Caco-2 (cell line): ENCODE results near the gene RANBP3. TPM values are rescaled to one million over a fixed set of nuclear protein-coding genes. Genes with fewer than 3 reads are reported as not detected.

ENCODE experiments used
- BruUV-seq: library from RNA; stranded (reverse); fragments of 400-500 nt; replicated peaks from 2 replicates; lab custom pipeline; 2021; lab: Mats Ljungman, UMichigan
- CTCF ChIA-PET: fragments of 300-600 bp; sonication (Branson Sonifier 250); formaldehyde crosslinking; loops from one replicate; lab custom pipeline; 2022; ENCODE audit warnings: antibody characterized with exemption; lab: Charles Lee
- POLR2A ChIA-PET: fragments of 300-600 bp; sonication (Branson Sonifier 250); formaldehyde crosslinking; loops from one replicate; lab custom pipeline; 2022; ENCODE audit warnings: antibody characterized with exemption; lab: Charles Lee
- DNase-seq, 2 experiments: peaks; one replicate each; pipeline versions ENCODE4 v3.0.0 to v3.0.0-alpha.2; 2020 to 2022
- H3K27me3 ChIP-seq: replicated peaks from 2 replicates; pipeline ENCODE4 v1.6.0; 2011; ENCODE audit warnings: low read length; ENCODE audit not compliant: control insufficient read depth, insufficient read depth
- H3K36me3 ChIP-seq: 2 replicates; pipeline ENCODE4 v1.5.1; 2011; ENCODE audit warnings: low read length; ENCODE audit not compliant: control insufficient read depth, insufficient read depth
- H3K4me1 ChIP-seq: fragments of 250-450 bp; sonication (Bioruptor Pico); 2 replicates; pipeline ENCODE4 v1.5.1; 2020; ENCODE audit warnings: mild to moderate bottlenecking
- H3K4me3 ChIP-seq: 2 replicates; pipeline ENCODE4 v1.5.1; 2011; ENCODE audit warnings: low read depth, mild to moderate bottlenecking, control low read depth, low read length
- H3K9me3 ChIP-seq: fragments of 250-450 bp; sonication (Bioruptor Pico); 2 replicates; pipeline ENCODE4 v1.5.1; 2020; ENCODE audit warnings: mild to moderate bottlenecking, moderate library complexity
- H3K27ac Mint-ChIP-seq: one replicate; pipeline ENCODE4 v1.8.0; 2022; ENCODE audit warnings: mixed read lengths; ENCODE audit not compliant: unreplicated experiment
- H3K27me3 Mint-ChIP-seq: one replicate; pipeline ENCODE4 v1.8.0; 2022; ENCODE audit warnings: mixed read lengths; ENCODE audit not compliant: insufficient read depth, unreplicated experiment
- H3K36me3 Mint-ChIP-seq: one replicate; pipeline ENCODE4 v1.8.0; 2022; ENCODE audit warnings: mild to moderate bottlenecking, mixed read lengths; ENCODE audit not compliant: insufficient read depth, unreplicated experiment
- H3K4me1 Mint-ChIP-seq: one replicate; pipeline ENCODE4 v1.8.0; 2022; ENCODE audit warnings: low read depth, mixed read lengths; ENCODE audit not compliant: unreplicated experiment
- H3K4me3 Mint-ChIP-seq: one replicate; pipeline ENCODE4 v1.8.0; 2022; ENCODE audit warnings: mild to moderate bottlenecking, moderate library complexity, mixed read lengths; ENCODE audit not compliant: unreplicated experiment
- H3K9me3 Mint-ChIP-seq: one replicate; pipeline ENCODE4 v1.8.0; 2022; ENCODE audit warnings: mixed read lengths; ENCODE audit not compliant: unreplicated experiment
- CTCF ChIP-seq, 2 experiments: fragments of 200-600 bp in 1 of 2; IDR thresholded peaks; 1 replicate in 1 of 2; 2 replicates in 1 of 2; pipeline versions ENCODE4 v1.5.1 to v1.8.0; 2011 to 2022; ENCODE audit warnings: antibody characterized with exemption in 1 of 2, control low read depth in 1 of 2, inconsistent platforms in 1 of 2, low read depth in 1 of 2, low read length in 1 of 2, mild to moderate bottlenecking in 1 of 2, moderate library complexity in 1 of 2; ENCODE audit not compliant: insufficient read depth in 1 of 2, severe bottlenecking in 1 of 2, unreplicated experiment in 1 of 2
- intact Hi-C: fragments of 100-400 bp; cut with micrococcal nuclease; formaldehyde crosslinking; loops from one replicate; pipeline ENCODE4 v1.10.0; 2022; ENCODE audit not compliant: unreplicated experiment
- total RNA-seq: library from RNA; stranded (reverse); gene quantifications from 2 replicates; pipeline ENCODE4 v1.2.3, GENCODE V29; 2022

The RANBP3 gene
- total RNA-seq, 1 experiment from 2014 or later = 90.4 TPM

GRCh38 chr19:5873617-5874199 is 104.2 kb downstream of the RANBP3 start:
- ChIA-PET POLR2A (no interaction called here), CTCF (no interaction called here)
- BruUV-seq = no TSS peak
- peaks cover 7% of the 10 kb centered on the region for H3K36me3 Mint-ChIP-seq
- no peaks in the 10 kb centered on the region for H3K9me3 Mint-ChIP-seq
- H3K4me1 Mint-ChIP-seq = peaks cover 6% of the 10 kb centered on the region
- no peak for TF ChIP-seq CTCF (IDR thresholded peaks at IDR 0.05; ENCODE audit: insufficient read depth in 1 of 2, low read depth in 1 of 2, low read length in 1 of 2, severe bottlenecking in 1 of 2, unreplicated experiment in 1 of 2)
- no peaks in the 10 kb centered on the region for H3K27me3 Mint-ChIP-seq
- H3K27ac Mint-ChIP-seq = no peak overlapping the region
- Histone ChIP-seq H3K36me3 (no peaks in the 10 kb centered on the region), H3K27me3 (no peaks in the 10 kb centered on the region), H3K4me1 (peaks cover 29% of the 10 kb centered on the region), H3K4me3 (no peak overlapping the region), H3K9me3 (no peaks in the 10 kb centered on the region)
- DNase-seq = no peak
- intact Hi-C loops = no loop called here
- no peak overlapping the region for H3K4me3 Mint-ChIP-seq

GRCh38 chr19:5870986-5871394 is 107.0 kb downstream of the RANBP3 start:
- Histone ChIP-seq H3K27me3 (no peaks in the 10 kb centered on the region), H3K9me3 (no peaks in the 10 kb centered on the region), H3K4me3 (no peak overlapping the region), H3K36me3 (no peaks in the 10 kb centered on the region), H3K4me1 (peaks cover 21% of the 10 kb centered on the region)
- ChIA-PET POLR2A (no interaction called here), CTCF (no interaction called here)
- Mint-ChIP-seq H3K27me3 (no peaks in the 10 kb centered on the region), H3K36me3 (peaks cover 7% of the 10 kb centered on the region), H3K4me3 (no peak overlapping the region), H3K27ac (no peak overlapping the region), H3K9me3 (no peaks in the 10 kb centered on the region), H3K4me1 (peaks cover 6% of the 10 kb centered on the region)
- intact Hi-C loops = no loop called here
- BruUV-seq = no TSS peak
- TF ChIP-seq CTCF (IDR thresholded peaks at IDR 0.05; ENCODE audit: insufficient read depth in 1 of 2, low read depth in 1 of 2, low read length in 1 of 2, severe bottlenecking in 1 of 2, unreplicated experiment in 1 of 2) = no peak
- no peak for DNase-seq

GRCh38 chr19:5867201-5868136 is 110.5 kb downstream of the RANBP3 start:
- POLR2A ChIA-PET = no interaction called here
- no peak for DNase-seq
- no peaks in the 10 kb centered on the region for H3K27me3 Mint-ChIP-seq
- no peaks in the 10 kb centered on the region for H3K9me3 Mint-ChIP-seq
- no peak for TF ChIP-seq CTCF (IDR thresholded peaks at IDR 0.05; ENCODE audit: insufficient read depth in 1 of 2, low read depth in 1 of 2, low read length in 1 of 2, severe bottlenecking in 1 of 2, unreplicated experiment in 1 of 2)
- H3K36me3 Mint-ChIP-seq = peaks cover 7% of the 10 kb centered on the region
- peaks cover 6% of the 10 kb centered on the region for H3K4me1 Mint-ChIP-seq
- H3K4me3 Mint-ChIP-seq = no peak overlapping the region
- CTCF ChIA-PET = no interaction called here
- Histone ChIP-seq H3K4me3 (no peak overlapping the region), H3K9me3 (no peaks in the 10 kb centered on the region), H3K27me3 (no peaks in the 10 kb centered on the region), H3K36me3 (no peaks in the 10 kb centered on the region), H3K4me1 (peaks cover 6% of the 10 kb centered on the region; the same call in 1 of the 2 replicates)
- intact Hi-C loops = no loop called here
- H3K27ac Mint-ChIP-seq = no peak overlapping the region
- no TSS peak for BruUV-seq

Other genes with a start within 250 kb of the RANBP3 start
- 7.1 TPM in 2 replicates for gene PRR22, start 193.4 kb downstream of the RANBP3 start, total RNA-seq
- 73.3 and 75.4 TPM in 2 replicates for gene DUS3L, start 187.0 kb downstream of the RANBP3 start, total RNA-seq
- 2.6 and 3.9 TPM in 2 replicates for gene NRTN, start 173.1 kb downstream of the RANBP3 start, total RNA-seq
- gene FUT6, start 138.4 kb downstream of the RANBP3 start, total RNA-seq = not detected in 2 replicates
- gene FUT3, start 126.7 kb downstream of the RANBP3 start, total RNA-seq = 0.26 and 0.34 TPM in 2 replicates
- not detected in 2 replicates for gene FUT5, start 107.6 kb downstream of the RANBP3 start, total RNA-seq
- gene NDUFA11, start 74.3 kb downstream of the RANBP3 start, total RNA-seq = 272 and 274 TPM in 2 replicates
- 4.7 and 4.8 TPM in 2 replicates for gene VMAC, start 73.3 kb downstream of the RANBP3 start, total RNA-seq
- gene CAPS, start 63.9 kb downstream of the RANBP3 start, total RNA-seq = 5.8 and 7.2 TPM in 2 replicates
- gene RFX2, start 132.4 kb upstream of the RANBP3 start, total RNA-seq = 9.3 and 10.2 TPM in 2 replicates
- gene ACSBG2, start 157.5 kb upstream of the RANBP3 start, total RNA-seq = not detected in 2 replicates